H9 (cell line): Measurements from ENCODE around the gene COLEC12. TPM values are rescaled to one million over a fixed set of nuclear protein-coding genes. Genes with fewer than 3 reads are reported as not detected.

ENCODE experiments used
- DNase-seq: peaks from one replicate; pipeline ENCODE4 v3.0.0-alpha.2; 2017
- H2AFZ ChIP-seq: one replicate; pipeline ENCODE4 v1.6.1; 2013; ENCODE audit warnings: mild to moderate bottlenecking, low read length, control low read depth, moderate library complexity
- H2AK5ac ChIP-seq: 2 replicates; pipeline ENCODE4 v1.6.1; 2013; ENCODE audit warnings: low read length, control low read depth, mixed read lengths; ENCODE audit not compliant: insufficient read length
- H2BK120ac ChIP-seq: one replicate; pipeline ENCODE4 v1.6.1; 2013; ENCODE audit warnings: low read depth, mild to moderate bottlenecking, low read length, control low read depth, inconsistent platforms; ENCODE audit not compliant: poor library complexity, severe bottlenecking
- H2BK12ac ChIP-seq: 2 replicates; pipeline ENCODE4 v1.6.1; 2013; ENCODE audit warnings: low read length, control low read depth, mixed read lengths, low read depth; ENCODE audit not compliant: insufficient read length
- H2BK15ac ChIP-seq: 2 replicates; pipeline ENCODE4 v1.6.1; 2013; ENCODE audit warnings: low read depth, low read length, control low read depth
- H2BK20ac ChIP-seq: one replicate; pipeline ENCODE4 v1.6.1; 2013; ENCODE audit warnings: low read depth, mild to moderate bottlenecking, low read length, control low read depth, inconsistent platforms; ENCODE audit not compliant: poor library complexity, severe bottlenecking
- H2BK5ac ChIP-seq: 2 replicates; pipeline ENCODE4 v1.6.1; 2013; ENCODE audit warnings: low read length, control low read depth, mixed read lengths; ENCODE audit not compliant: insufficient read length
- H3K14ac ChIP-seq: 2 replicates; pipeline ENCODE4 v1.6.1; 2013; ENCODE audit warnings: low read length, control low read depth; ENCODE audit not compliant: insufficient read depth
- H3K18ac ChIP-seq: 2 replicates; pipeline ENCODE4 v1.6.1; 2013; ENCODE audit warnings: low read depth, mild to moderate bottlenecking, mixed read lengths, low read length, control low read depth; ENCODE audit not compliant: insufficient read length
- H3K23ac ChIP-seq: 2 replicates; pipeline ENCODE4 v1.6.1; 2013; ENCODE audit warnings: low read length, control low read depth, mixed read lengths, low read depth; ENCODE audit not compliant: insufficient read length
- H3K23me2 ChIP-seq: 2 replicates; pipeline ENCODE4 v1.6.1; 2013; ENCODE audit warnings: low read depth, mild to moderate bottlenecking, mixed read lengths, low read length, control low read depth; ENCODE audit not compliant: insufficient read length, poor library complexity, severe bottlenecking
- H3K27ac ChIP-seq: 2 replicates; pipeline ENCODE4 v1.5.1; 2013; ENCODE audit warnings: low read length, control low read depth, mixed read lengths, low read depth; ENCODE audit not compliant: insufficient read length
- H3K27me3 ChIP-seq: 2 replicates; pipeline ENCODE4 v1.6.1; 2013; ENCODE audit warnings: low read length, control low read depth, inconsistent platforms; ENCODE audit not compliant: insufficient read depth
- H3K4ac ChIP-seq: 2 replicates; pipeline ENCODE4 v1.6.1; 2013; ENCODE audit warnings: low read depth, mild to moderate bottlenecking, control low read depth, inconsistent platforms, low read length, moderate library complexity
- H3K4me1 ChIP-seq: 2 replicates; pipeline ENCODE4 v1.6.1; 2013; ENCODE audit warnings: low read length, control low read depth, inconsistent platforms; ENCODE audit not compliant: insufficient read depth
- H3K4me2 ChIP-seq: 2 replicates; pipeline ENCODE4 v1.6.1; 2013; ENCODE audit warnings: low read length, control low read depth, mixed read lengths; ENCODE audit not compliant: insufficient read length, insufficient read depth
- H3K56ac ChIP-seq: 2 replicates; pipeline ENCODE4 v1.6.1; 2013; ENCODE audit warnings: low read depth, mild to moderate bottlenecking, mixed read lengths, low read length, control low read depth; ENCODE audit not compliant: insufficient read length
- H3K79me1 ChIP-seq: 2 replicates; pipeline ENCODE4 v1.6.1; 2013; ENCODE audit warnings: low read depth, mild to moderate bottlenecking, moderate library complexity, low read length, control low read depth, inconsistent platforms; ENCODE audit not compliant: insufficient read depth, poor library complexity, severe bottlenecking
- H3K79me2 ChIP-seq: 2 replicates; pipeline ENCODE4 v1.6.1; 2013; ENCODE audit warnings: low read length, control low read depth, inconsistent platforms; ENCODE audit not compliant: insufficient read depth
- H3K9ac ChIP-seq: 2 replicates; pipeline ENCODE4 v1.6.1; 2013; ENCODE audit warnings: low read length, control low read depth, mixed read lengths; ENCODE audit not compliant: insufficient read length; ENCODE audit errors: extremely low read depth
- H3K9me3 ChIP-seq: one replicate; pipeline ENCODE4 v1.6.1; 2013; ENCODE audit warnings: low read depth, low read length, inconsistent platforms; ENCODE audit not compliant: control insufficient read depth
- H3T11ph ChIP-seq: one replicate; pipeline ENCODE4 v1.6.1; 2013; ENCODE audit warnings: mild to moderate bottlenecking, low read length, control low read depth, inconsistent platforms
- H4K20me1 ChIP-seq: one replicate; pipeline ENCODE4 v1.6.1; 2013; ENCODE audit not compliant: control insufficient read depth, insufficient read length, insufficient read depth
- H4K5ac ChIP-seq: 2 replicates; pipeline ENCODE4 v1.6.1; 2013; ENCODE audit warnings: low read depth, mild to moderate bottlenecking, mixed read lengths, low read length, control low read depth; ENCODE audit not compliant: insufficient read length
- H4K8ac ChIP-seq: replicated peaks from 2 replicates; pipeline ENCODE4 v1.6.1; 2013; ENCODE audit warnings: low read length, control low read depth, mixed read lengths, low read depth; ENCODE audit not compliant: insufficient read length
- H4K91ac ChIP-seq: 2 replicates; pipeline ENCODE4 v1.6.1; 2013; ENCODE audit warnings: low read depth, mild to moderate bottlenecking, moderate library complexity, mixed read lengths, low read length, control low read depth; ENCODE audit not compliant: insufficient read length
- H3K27ac Mint-ChIP-seq, 3 experiments: 2 replicates in 2 of 3; 3 replicates in 1 of 3; pipeline ENCODE4 v1.8.0; 2020 to 2021; ENCODE audit warnings: mixed read lengths in 3 of 3, mild to moderate bottlenecking in 1 of 3, moderate library complexity in 1 of 3
- H3K27me3 Mint-ChIP-seq: 2 replicates; pipeline ENCODE4 v1.8.0; 2021; ENCODE audit warnings: low read depth, mild to moderate bottlenecking, moderate library complexity, mixed read lengths
- H3K36me3 Mint-ChIP-seq, 3 experiments: 2 replicates in 2 of 3; 3 replicates in 1 of 3; pipeline ENCODE4 v1.8.0; 2020 to 2021; ENCODE audit warnings: low read depth in 3 of 3, mixed read lengths in 3 of 3; ENCODE audit not compliant: insufficient read depth in 1 of 3
- H3K4me1 Mint-ChIP-seq, 2 experiments: 2 replicates each; pipeline ENCODE4 v1.8.0; 2020; ENCODE audit warnings: mixed read lengths in 2 of 2
- H3K4me3 Mint-ChIP-seq, 2 experiments: 2 replicates in 1 of 2; 3 replicates in 1 of 2; pipeline ENCODE4 v1.8.0; 2020 to 2021; ENCODE audit warnings: mild to moderate bottlenecking in 2 of 2, mixed read lengths in 2 of 2, moderate library complexity in 1 of 2
- H3K9me3 Mint-ChIP-seq, 2 experiments: 2 replicates in 1 of 2; 3 replicates in 1 of 2; pipeline ENCODE4 v1.8.0; 2020; ENCODE audit warnings: mild to moderate bottlenecking in 2 of 2, mixed read lengths in 2 of 2, moderate library complexity in 1 of 2
- WGBS: extraction: QIAGEN DNeasy Blood & Tissue Kit; methylation state at CpG from one replicate; pipeline ENCODE4 v1.1.7; 2013; ENCODE audit warnings: missing lambda C conversion rate, low lambda C conversion rate, mixed read lengths; ENCODE audit not compliant: insufficient read length; ENCODE audit errors: extremely low coverage; 5-methylcytosine and 5-hydroxymethylcytosine counted together
- total RNA-seq: library from RNA; stranded (reverse); gene quantifications from 2 replicates; pipeline ENCODE4 v1.2.1, GENCODE V29; 2021
- TF ChIP-seq, protein P1 (sequence below): fragments of 200-600 bp; sonication (generic); conservative IDR thresholded peaks from 3 replicates; pipeline ENCODE4 v1.8.0; 2021; ENCODE audit warnings: antibody characterized with exemption, mild to moderate bottlenecking

Gene COLEC12
- total RNA-seq, 1 experiment from 2014 or later: 0.70 TPM

DNA sequence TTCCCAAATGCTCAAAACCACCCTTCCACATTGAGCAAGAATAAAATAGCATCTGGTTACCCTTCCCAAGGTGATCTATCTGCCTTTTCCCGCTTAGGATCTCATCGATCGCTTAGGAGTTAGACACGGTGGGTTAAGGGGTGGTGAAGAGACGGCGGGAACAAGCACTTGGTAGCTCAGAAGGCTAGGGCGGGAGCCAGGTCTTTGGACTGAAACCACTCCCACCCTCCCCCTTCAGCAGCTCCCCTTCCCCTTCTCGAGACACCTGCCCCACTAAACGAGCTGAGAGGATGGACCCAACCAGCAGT is 233.2 kb downstream of the COLEC12 start:
- WGBS: no CpG with 5 or more reads among the region's 9 CpGs
- no peak overlapping the region for H2BK5ac ChIP-seq

More for the DNA sequence above, 233.2 kb downstream of the COLEC12 start:
- no peak overlapping the region for H4K91ac ChIP-seq
- H3K4me1 Mint-ChIP-seq: peaks cover 25 to 27% of the 10 kb centered on the region in 2 experiments
- no peaks in the 10 kb centered on the region for H3K79me1 ChIP-seq
- no peak overlapping the region for H2BK20ac ChIP-seq
- H3K9ac ChIP-seq: peak overlapping the region; percentile 57
- no peak overlapping the region for H3K27ac ChIP-seq
- TF ChIP-seq, protein P1, sequence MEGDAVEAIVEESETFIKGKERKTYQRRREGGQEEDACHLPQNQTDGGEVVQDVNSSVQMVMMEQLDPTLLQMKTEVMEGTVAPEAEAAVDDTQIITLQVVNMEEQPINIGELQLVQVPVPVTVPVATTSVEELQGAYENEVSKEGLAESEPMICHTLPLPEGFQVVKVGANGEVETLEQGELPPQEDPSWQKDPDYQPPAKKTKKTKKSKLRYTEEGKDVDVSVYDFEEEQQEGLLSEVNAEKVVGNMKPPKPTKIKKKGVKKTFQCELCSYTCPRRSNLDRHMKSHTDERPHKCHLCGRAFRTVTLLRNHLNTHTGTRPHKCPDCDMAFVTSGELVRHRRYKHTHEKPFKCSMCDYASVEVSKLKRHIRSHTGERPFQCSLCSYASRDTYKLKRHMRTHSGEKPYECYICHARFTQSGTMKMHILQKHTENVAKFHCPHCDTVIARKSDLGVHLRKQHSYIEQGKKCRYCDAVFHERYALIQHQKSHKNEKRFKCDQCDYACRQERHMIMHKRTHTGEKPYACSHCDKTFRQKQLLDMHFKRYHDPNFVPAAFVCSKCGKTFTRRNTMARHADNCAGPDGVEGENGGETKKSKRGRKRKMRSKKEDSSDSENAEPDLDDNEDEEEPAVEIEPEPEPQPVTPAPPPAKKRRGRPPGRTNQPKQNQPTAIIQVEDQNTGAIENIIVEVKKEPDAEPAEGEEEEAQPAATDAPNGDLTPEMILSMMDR: no peak
- no peaks in the 10 kb centered on the region for H3K27me3 Mint-ChIP-seq
- no peak overlapping the region for H2BK120ac ChIP-seq
- peaks cover 6% of the 10 kb centered on the region; the same call in 1 of the 2 replicates for H3K79me2 ChIP-seq
- peak overlapping the region; percentile 91 to 97 for H3K4me3 Mint-ChIP-seq
- H3K27me3 ChIP-seq: no peaks in the 10 kb centered on the region
- no peak overlapping the region for H2AFZ ChIP-seq
- no peak for DNase-seq
- H4K5ac ChIP-seq: no peak overlapping the region
- H3K4ac ChIP-seq: no peak overlapping the region
- H2BK12ac ChIP-seq: no peak overlapping the region
- peak overlapping the region in 1 of 3 experiments; percentile 99; a peak in 3 of 7 replicates for H3K27ac Mint-ChIP-seq
- no peaks in the 10 kb centered on the region for H3K9me3 Mint-ChIP-seq
- no peak overlapping the region for H3T11ph ChIP-seq
- H4K8ac ChIP-seq: no peak overlapping the region
- H4K20me1 ChIP-seq: no peaks in the 10 kb centered on the region
- peaks cover 9 to 30% (median 25%) of the 10 kb centered on the region in 3 experiments; a peak in 6 of 7 replicates for H3K36me3 Mint-ChIP-seq
- no peak overlapping the region for H2AK5ac ChIP-seq
- H3K4me2 ChIP-seq: peak overlapping the region; percentile 90
- H3K18ac ChIP-seq: peak overlapping the region; percentile 53
- H3K9me3 ChIP-seq: no peaks in the 10 kb centered on the region
- no peak overlapping the region for H3K23ac ChIP-seq
- H3K4me1 ChIP-seq: 0 out of 2 replicates have a peak, but pooled peaks cover under 1% of the 10 kb centered on the region
- peaks cover 4% of the 10 kb centered on the region for H3K23me2 ChIP-seq
- peak overlapping the region; percentile 27; the same call in 1 of the 2 replicates for H3K14ac ChIP-seq
- no peak overlapping the region for H2BK15ac ChIP-seq
- H3K56ac ChIP-seq: no peak overlapping the region

Other genes starting within 250 kb of the COLEC12 start
- gene THOC1, start 232.7 kb downstream of the COLEC12 start, total RNA-seq: 64.0 and 74.5 TPM in 2 replicates
- gene CETN1, start 79.7 kb upstream of the COLEC12 start, total RNA-seq: not detected in 2 replicates
- gene CLUL1, start 96.3 kb upstream of the COLEC12 start, total RNA-seq: 0.13 and 0.22 TPM in 2 replicates
- gene TYMS, start 157.0 kb upstream of the COLEC12 start, total RNA-seq: 135 and 140 TPM in 2 replicates
- 37.9 and 40.3 TPM in 2 replicates for gene ENOSF1, start 211.9 kb upstream of the COLEC12 start, total RNA-seq